IMR-90 (cell line): Measurements from ENCODE around the gene KBTBD7. TPM values are rescaled to one million over a fixed set of nuclear protein-coding genes. Genes with fewer than 3 reads are reported as not detected.

ENCODE experiments used
- ATAC-seq: fragments of 200-7000 bp; cut with Tn5 transposase; 2 replicates; pipeline ENCODE4 v1.9.1; 2020; ENCODE audit warnings: low read depth, mild to moderate bottlenecking, moderate library complexity
- BruUV-seq: library from RNA; stranded (reverse); fragments of 400-500 nt; replicated peaks from 2 replicates; lab custom pipeline; 2021; lab: Mats Ljungman, UMichigan
- CTCF ChIA-PET: fragments of 300-600 bp; formaldehyde crosslinking; extraction: SDS; loops from one replicate; lab custom pipeline; 2021; ENCODE audit warnings: antibody characterized with exemption; lab: Yijun Ruan, JAX
- POLR2A ChIA-PET: fragments of 300-600 bp; sonication (Branson Sonifier 250); formaldehyde crosslinking; loops from one replicate; lab custom pipeline; 2022; ENCODE audit warnings: antibody characterized with exemption; ENCODE audit not compliant: unreplicated experiment; lab: Charles Lee
- DNase-seq: peaks from one replicate; pipeline ENCODE4 v3.0.0; 2013
- H2AFZ ChIP-seq: replicated peaks from 2 replicates; pipeline ENCODE3; 2013; ENCODE audit warnings: low read length, mild to moderate bottlenecking; ENCODE audit not compliant: poor library complexity
- H2AK5ac ChIP-seq: 2 replicates; pipeline ENCODE4 v1.6.1; 2013; ENCODE audit warnings: low read depth, low read length, inconsistent platforms
- H2AK9ac ChIP-seq: replicated peaks from 2 replicates; pipeline ENCODE3; 2013; ENCODE audit warnings: mild to moderate bottlenecking, low read depth, low read length, moderate library complexity; ENCODE audit not compliant: poor library complexity
- H2BK120ac ChIP-seq: 2 replicates; pipeline ENCODE4 v1.6.1; 2013; ENCODE audit warnings: low read depth, low read length, inconsistent platforms
- H2BK15ac ChIP-seq: 3 replicates; pipeline ENCODE4 v1.6.1; 2013; ENCODE audit warnings: low read depth, low read length, inconsistent platforms
- H2BK20ac ChIP-seq: 2 replicates; pipeline ENCODE4 v1.6.1; 2013; ENCODE audit warnings: low read depth, mild to moderate bottlenecking, inconsistent platforms, low read length, moderate library complexity
- H2BK5ac ChIP-seq: 2 replicates; pipeline ENCODE4 v1.6.1; 2013; ENCODE audit warnings: mild to moderate bottlenecking, low read depth, low read length, inconsistent platforms; ENCODE audit not compliant: poor library complexity, severe bottlenecking
- H3K14ac ChIP-seq: replicated peaks from 2 replicates; pipeline ENCODE4 v1.6.1; 2013; ENCODE audit warnings: low read depth, low read length, inconsistent platforms
- H3K18ac ChIP-seq: 2 replicates; pipeline ENCODE4 v1.6.1; 2013; ENCODE audit warnings: low read depth, low read length, control low read depth
- H3K23ac ChIP-seq: 2 replicates; pipeline ENCODE4 v1.6.1; 2013; ENCODE audit warnings: low read depth, low read length, inconsistent platforms
- H3K27ac ChIP-seq: 2 replicates; pipeline ENCODE4 v1.5.1; 2013; ENCODE audit warnings: mild to moderate bottlenecking, control low read depth, low read length; ENCODE audit not compliant: insufficient read depth
- H3K27me3 ChIP-seq: 2 replicates; pipeline ENCODE4 v1.6.1; 2013; ENCODE audit warnings: low read length; ENCODE audit not compliant: control insufficient read depth, insufficient read depth
- H3K36me3 ChIP-seq: 2 replicates; pipeline ENCODE4 v1.6.1; 2013; ENCODE audit warnings: low read length, mixed read lengths; ENCODE audit not compliant: control insufficient read depth, insufficient read depth
- H3K4ac ChIP-seq: 2 replicates; pipeline ENCODE4 v1.6.1; 2013; ENCODE audit warnings: low read depth, low read length, inconsistent platforms
- H3K4me1 ChIP-seq: 2 replicates; pipeline ENCODE4 v1.6.1; 2013; ENCODE audit warnings: low read length, mixed read lengths; ENCODE audit not compliant: control insufficient read depth, insufficient read depth
- H3K4me2 ChIP-seq: 2 replicates; pipeline ENCODE4 v1.6.1; 2013; ENCODE audit warnings: low read depth, mild to moderate bottlenecking, control low read depth, low read length, moderate library complexity
- H3K4me3 ChIP-seq: 2 replicates; pipeline ENCODE4 v1.5.1; 2013; ENCODE audit warnings: low read depth, mild to moderate bottlenecking, control low read depth, low read length, moderate library complexity; ENCODE audit not compliant: insufficient read depth
- H3K56ac ChIP-seq: 2 replicates; pipeline ENCODE4 v1.6.1; 2013; ENCODE audit warnings: low read length, inconsistent platforms; ENCODE audit not compliant: insufficient read depth; ENCODE audit errors: extremely low read depth
- H3K79me1 ChIP-seq, 2 experiments: 2 replicates each; pipeline ENCODE4 v1.6.1; 2013; ENCODE audit warnings: low read length in 2 of 2, inconsistent platforms in 1 of 2, low read depth in 1 of 2
- H3K9ac ChIP-seq: 2 replicates; pipeline ENCODE4 v1.6.1; 2013; ENCODE audit warnings: low read depth, low read length, control low read depth
- H3K9me1 ChIP-seq: 2 replicates; pipeline ENCODE4 v1.6.1; 2013; ENCODE audit warnings: low read length, inconsistent platforms; ENCODE audit not compliant: insufficient read depth
- H3K9me3 ChIP-seq: 2 replicates; pipeline ENCODE4 v1.6.1; 2013; ENCODE audit warnings: low read length; ENCODE audit not compliant: control insufficient read depth, insufficient read depth
- H4K20me1 ChIP-seq: 2 replicates; pipeline ENCODE4 v1.6.1; 2013; ENCODE audit warnings: low read length, inconsistent platforms; ENCODE audit not compliant: insufficient read depth
- H4K5ac ChIP-seq: 2 replicates; pipeline ENCODE4 v1.6.1; 2013; ENCODE audit warnings: mild to moderate bottlenecking, low read depth, low read length, control low read depth
- H4K8ac ChIP-seq, 2 experiments: 2 replicates each; pipeline ENCODE4 v1.6.1; 2013; ENCODE audit warnings: low read depth in 2 of 2, low read length in 2 of 2, control low read depth in 1 of 2, inconsistent platforms in 1 of 2
- H4K91ac ChIP-seq: 2 replicates; pipeline ENCODE4 v1.6.1; 2013; ENCODE audit warnings: low read depth, low read length, inconsistent platforms; ENCODE audit not compliant: insufficient read depth
- CEBPB ChIP-seq: IDR thresholded peaks from 2 replicates; pipeline ENCODE4 v1.6.1; 2012; ENCODE audit warnings: low read depth, low read length, improper control_type of control experiment
- CHD1 ChIP-seq: IDR thresholded peaks from 2 replicates; pipeline ENCODE4 v1.6.1; 2012; ENCODE audit warnings: low read depth, low read length, improper control_type of control experiment
- CTCF ChIP-seq: conservative IDR thresholded peaks from 2 replicates; pipeline ENCODE4 v1.5.1; 2012; ENCODE audit warnings: mild to moderate bottlenecking, low read depth, low read length, improper control_type of control experiment
- FOS ChIP-seq: fragments of 150-350 bp; IDR thresholded peaks from 2 replicates; pipeline ENCODE4 v1.6.1; 2016; ENCODE audit warnings: low read depth, low read length
- MAFK ChIP-seq: IDR thresholded peaks from 2 replicates; pipeline ENCODE4 v1.6.1; 2012; ENCODE audit warnings: low read depth, low read length, improper control_type of control experiment
- MAZ ChIP-seq: IDR thresholded peaks from 2 replicates; pipeline ENCODE4 v1.6.1; 2012; ENCODE audit warnings: low read depth, mild to moderate bottlenecking, low read length, improper control_type of control experiment, moderate library complexity, borderline replicate concordance
- MXI1 ChIP-seq: IDR thresholded peaks from 2 replicates; pipeline ENCODE4 v1.6.1; 2012; ENCODE audit warnings: low read depth, mild to moderate bottlenecking, low read length, moderate library complexity, borderline replicate concordance
- NFE2L2 ChIP-seq: fragments of 150-350 bp; IDR thresholded peaks from 2 replicates; pipeline ENCODE4 v1.6.1; 2016; ENCODE audit warnings: low read depth, mild to moderate bottlenecking, low read length
- POLR2A ChIP-seq: IDR thresholded peaks from 2 replicates; pipeline ENCODE4 v1.6.1; 2012; ENCODE audit warnings: mild to moderate bottlenecking, low read depth, low read length
- RCOR1 ChIP-seq: IDR thresholded peaks from 2 replicates; pipeline ENCODE4 v1.6.1; 2012; ENCODE audit warnings: mild to moderate bottlenecking, low read length, improper control_type of control experiment; ENCODE audit not compliant: insufficient replicate concordance
- RFX5 ChIP-seq: IDR thresholded peaks from 2 replicates; pipeline ENCODE4 v1.8.0; 2012; ENCODE audit warnings: low read depth, mild to moderate bottlenecking, low read length, moderate library complexity
- SMC3 ChIP-seq: fragments of 150-350 bp; IDR thresholded peaks from 2 replicates; pipeline ENCODE4 v1.6.1; 2016; ENCODE audit warnings: low read depth, mild to moderate bottlenecking, antibody characterized with exemption, low read length, moderate library complexity
- WGBS, 2 experiments: methylation state at CpG; one replicate each; pipeline versions ENCODE4 v1.1.5 to v1.1.7; 2013; ENCODE audit warnings: missing lambda C conversion rate in 2 of 2; ENCODE audit not compliant: insufficient read length in 1 of 2; ENCODE audit errors: extremely low coverage in 2 of 2; 5-methylcytosine and 5-hydroxymethylcytosine counted together
- dilution Hi-C: fragments of 300-500 bp; cut with HindIII; formaldehyde crosslinking; loops from one replicate; pipeline ENCODE4 v1.14.3; 2018; ENCODE audit warnings: low sequenced_read_pairs; ENCODE audit not compliant: unreplicated experiment
- in situ Hi-C: fragments of 300-500 bp; cut with MboI; formaldehyde crosslinking; loops from 3 replicates; pipeline ENCODE4 v1.14.3; 2019; ENCODE audit warnings: low sequenced_read_pairs, inconsistent platforms, mixed read lengths
- intact Hi-C: fragments of 100-400 bp; cut with micrococcal nuclease; formaldehyde crosslinking; loops from 2 replicates; pipeline ENCODE4 v1.10.0; 2022
- polyA plus RNA-seq, 3 experiments: library from polyadenylated mRNA; depleted of rRNA; stranded (reverse); fragments of >200 nt; gene quantifications; 2 replicates each; pipeline ENCODE4 v1.2.3, GENCODE V29; 2012; ENCODE audit warnings: low replicate concordance in 1 of 3
- total RNA-seq: library from RNA; depleted of rRNA; stranded (reverse); fragments of >200 nt; gene quantifications from 2 replicates; pipeline ENCODE4 v1.2.3, GENCODE V29; 2012
- TF ChIP-seq, protein P1 (sequence below): fragments of 150-350 bp; IDR thresholded peaks from 2 replicates; pipeline ENCODE4 v1.6.1; 2016; ENCODE audit warnings: low read depth, mild to moderate bottlenecking, low read length, moderate library complexity, borderline replicate concordance
- TF ChIP-seq, protein P2 (sequence below): fragments of 150-350 bp; IDR thresholded peaks from 2 replicates; pipeline ENCODE4 v1.6.1; 2017; ENCODE audit warnings: mild to moderate bottlenecking, antibody characterized with exemption, low read length, low read depth

KBTBD7 gene
- total and polyA plus RNA-seq, 2 of the 4 experiments (the other 2 are of a cell fraction), result 2.1 to 7.9 TPM

- H2BK120ac ChIP-seq, result peak overlapping the region; percentile 32
- H3K56ac ChIP-seq, result no peak overlapping the region
- no peak overlapping the region for H3K27ac ChIP-seq
- no peak overlapping the region for H3K23ac ChIP-seq
- H2AK9ac ChIP-seq, result no peak overlapping the region
- 0 out of 2 replicates have a peak overlapping the region, but pooled peaks have one; percentile 40 for H2BK20ac ChIP-seq
- no peak overlapping the region for H3K4me2 ChIP-seq
- H4K20me1 ChIP-seq, result no peaks in the 10 kb centered on the region
- in situ Hi-C loops, result loop anchor here (10.0 kb wide), 1 partner anchor 148 kb away; no protein-coding TSS in a partner anchor
- no TSS peak for BruUV-seq
- no peak overlapping the region for H3K9ac ChIP-seq
- POLR2A ChIA-PET, result no interaction called here
- H2AFZ ChIP-seq, result no peak overlapping the region
- H2AK5ac ChIP-seq, result peak overlapping the region; percentile 73; the same call in 1 of the 2 replicates
- H3K4ac ChIP-seq, result peak overlapping the region; percentile 47; the same call in 1 of the 2 replicates
- H4K8ac ChIP-seq, result no peak overlapping the region
- dilution Hi-C loops, result no loop called here
- peaks cover 4% of the 10 kb centered on the region; the same call in 1 of the 2 replicates for H3K9me1 ChIP-seq
- H3K4me3 ChIP-seq, result no peak overlapping the region
- peak; percentile 40 for DNase-seq
- WGBS, 2 experiments, result 89% methylated on average over 1 of the region's 6 CpGs; no CpG with 5 or more reads in 1 of the 2 experiments
- no peak overlapping the region; the same call in 1 of the 2 replicates for H3K18ac ChIP-seq
- peak overlapping the region; percentile 4 for H2BK5ac ChIP-seq
- no peak overlapping the region for H3K14ac ChIP-seq
- H2BK15ac ChIP-seq, result 0 out of 3 replicates have a peak overlapping the region, but pooled peaks have one; percentile 12
- H3K4me1 ChIP-seq, result peaks cover 11% of the 10 kb centered on the region
- no peaks in the 10 kb centered on the region for H3K27me3 ChIP-seq
- H3K36me3 ChIP-seq, result peaks cover 4% of the 10 kb centered on the region
- H4K5ac ChIP-seq, result peak overlapping the region; percentile 42; the same call in 1 of the 2 replicates
- H4K91ac ChIP-seq, result peak overlapping the region; percentile 4; the same call in 1 of the 2 replicates
- peak; percentile 51 for ATAC-seq
- intact Hi-C loops, result loop anchor here (1.0 to 10.0 kb wide), 3 partner anchors 90 to 438 kb away; partner anchors contain the start of genes KBTBD6 and SLC25A15
- H3K79me1 ChIP-seq, result no peaks in the 10 kb centered on the region
- no peaks in the 10 kb centered on the region for H3K9me3 ChIP-seq
- CTCF ChIA-PET, result interaction anchor here (0.6 to 0.9 kb wide), 3 partner anchors 10 to 995 kb away, joined by 3 read pairs; no protein-coding TSS in a partner anchor
- peak; percentile 76 for TF ChIP-seq SMC3
- TF ChIP-seq POLR2A, result no peak
- TF ChIP-seq, protein P1, sequence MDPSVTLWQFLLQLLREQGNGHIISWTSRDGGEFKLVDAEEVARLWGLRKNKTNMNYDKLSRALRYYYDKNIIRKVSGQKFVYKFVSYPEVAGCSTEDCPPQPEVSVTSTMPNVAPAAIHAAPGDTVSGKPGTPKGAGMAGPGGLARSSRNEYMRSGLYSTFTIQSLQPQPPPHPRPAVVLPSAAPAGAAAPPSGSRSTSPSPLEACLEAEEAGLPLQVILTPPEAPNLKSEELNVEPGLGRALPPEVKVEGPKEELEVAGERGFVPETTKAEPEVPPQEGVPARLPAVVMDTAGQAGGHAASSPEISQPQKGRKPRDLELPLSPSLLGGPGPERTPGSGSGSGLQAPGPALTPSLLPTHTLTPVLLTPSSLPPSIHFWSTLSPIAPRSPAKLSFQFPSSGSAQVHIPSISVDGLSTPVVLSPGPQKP, result no peak
- TF ChIP-seq, protein P2, sequence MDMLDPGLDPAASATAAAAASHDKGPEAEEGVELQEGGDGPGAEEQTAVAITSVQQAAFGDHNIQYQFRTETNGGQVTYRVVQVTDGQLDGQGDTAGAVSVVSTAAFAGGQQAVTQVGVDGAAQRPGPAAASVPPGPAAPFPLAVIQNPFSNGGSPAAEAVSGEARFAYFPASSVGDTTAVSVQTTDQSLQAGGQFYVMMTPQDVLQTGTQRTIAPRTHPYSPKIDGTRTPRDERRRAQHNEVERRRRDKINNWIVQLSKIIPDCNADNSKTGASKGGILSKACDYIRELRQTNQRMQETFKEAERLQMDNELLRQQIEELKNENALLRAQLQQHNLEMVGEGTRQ, result no peak
- no peak for TF ChIP-seq CEBPB
- TF ChIP-seq FOS, result no peak
- TF ChIP-seq CTCF, result peak; percentile 60
- TF ChIP-seq CHD1, result no peak
- no peak for TF ChIP-seq MXI1
- TF ChIP-seq RFX5, result no peak
- TF ChIP-seq MAZ, result no peak
- TF ChIP-seq MAFK, result no peak
- TF ChIP-seq RCOR1, result no peak
- no peak for TF ChIP-seq NFE2L2
These were observed 28.0 kb upstream of the KBTBD7 start for GRCh38 chr13:41222259-41222852.
